OCI-LY1 (cell line): ENCODE results near the gene GPR171.

Experiments used
- H2AFZ ChIP-seq: fragments of 200-600 bp; sonication (generic), shearing (Covaris generic); 2 replicates; pipeline ENCODE4 v1.6.0; 2014; ENCODE audit warnings: antibody characterized with exemption, mild to moderate bottlenecking, low read length
- H3F3A ChIP-seq: fragments of 200-600 bp; sonication (generic), shearing (Covaris generic); 2 replicates; pipeline ENCODE4 v1.6.0; 2014; ENCODE audit warnings: mild to moderate bottlenecking, antibody characterized with exemption, low read length, moderate library complexity; ENCODE audit not compliant: insufficient read depth
- H3K27ac ChIP-seq: fragments of 200-600 bp; sonication (generic); 2 replicates; pipeline ENCODE4 v1.5.1; 2014; ENCODE audit warnings: low read length, mixed run types, mild to moderate bottlenecking, low read depth; ENCODE audit not compliant: poor library complexity, severe bottlenecking
- H3K27me3 ChIP-seq: fragments of 200-600 bp; sonication (generic); 2 replicates; pipeline ENCODE4 v1.6.0; 2014; ENCODE audit warnings: antibody characterized with exemption, mild to moderate bottlenecking, low read length, moderate library complexity; ENCODE audit not compliant: insufficient read depth
- H3K36me3 ChIP-seq: fragments of 200-600 bp; sonication (generic); 2 replicates; pipeline ENCODE4 v1.6.1; 2014; ENCODE audit warnings: mild to moderate bottlenecking, antibody characterized with exemption, low read length, moderate library complexity, mixed read lengths; ENCODE audit not compliant: insufficient read depth
- H3K4me1 ChIP-seq: fragments of 200-600 bp; sonication (generic); 2 replicates; pipeline ENCODE4 v1.5.1; 2014; ENCODE audit warnings: mild to moderate bottlenecking, low read length, moderate library complexity; ENCODE audit not compliant: insufficient read depth, severe bottlenecking
- H3K4me2 ChIP-seq: fragments of 200-600 bp; sonication (generic), shearing (Covaris generic); 2 replicates; pipeline ENCODE4 v1.6.1; 2014; ENCODE audit warnings: low read length
- H3K4me3 ChIP-seq: fragments of 200-600 bp; sonication (generic); 2 replicates; pipeline ENCODE4 v1.5.1; 2014; ENCODE audit warnings: low read length, low read depth, mild to moderate bottlenecking, mixed read lengths; ENCODE audit not compliant: poor library complexity, severe bottlenecking
- H3K79me2 ChIP-seq: fragments of 200-600 bp; shearing (Covaris generic); 2 replicates; pipeline ENCODE4 v1.6.1; 2016; ENCODE audit warnings: mixed run types, low read length, mixed read lengths; ENCODE audit not compliant: insufficient read depth
- H3K9ac ChIP-seq: fragments of 200-600 bp; sonication (generic), shearing (Covaris generic); 2 replicates; pipeline ENCODE4 v1.6.1; 2014; ENCODE audit warnings: mild to moderate bottlenecking, low read length, mixed read lengths
- H3K9me2 ChIP-seq: fragments of 200-600 bp; sonication (generic), shearing (Covaris generic); 2 replicates; pipeline ENCODE4 v1.6.1; 2014; ENCODE audit warnings: low read depth, mild to moderate bottlenecking, low read length, mixed read lengths
- H3K9me3 ChIP-seq: fragments of 200-600 bp; shearing (Covaris generic); 2 replicates; pipeline ENCODE4 v1.6.1; 2014; ENCODE audit warnings: low read length, mixed read lengths
- H4K20me1 ChIP-seq: fragments of 200-600 bp; sonication (generic), shearing (Covaris generic); 2 replicates; pipeline ENCODE4 v1.6.0; 2016; ENCODE audit warnings: mild to moderate bottlenecking, low read length; ENCODE audit not compliant: insufficient read depth
- EZH2 ChIP-seq: fragments of 200-600 bp; sonication (generic), shearing (Covaris generic); IDR thresholded peaks from 2 replicates; pipeline ENCODE4 v1.8.0; 2017; ENCODE audit warnings: borderline replicate concordance, mixed run types, mild to moderate bottlenecking, antibody characterized with exemption, low read length, moderate library complexity, mixed read lengths
- TF ChIP-seq, protein P1 (sequence below): fragments of 200-600 bp; sonication (generic), shearing (Covaris generic); IDR thresholded peaks from 2 replicates; pipeline ENCODE4 v1.5.1; 2017; ENCODE audit warnings: mild to moderate bottlenecking, antibody characterized with exemption, low read length, moderate library complexity, mixed read lengths

The GPR171 gene

GRCh38 chr3:151227266-151227806 lies 24.3 kb upstream of the GPR171 start:
- Histone ChIP-seq H3K79me2 (no peaks in the 10 kb centered on the region), H3K4me2 (peak overlapping the region; percentile 9; the same call in 1 of the 2 replicates)

DNA sequence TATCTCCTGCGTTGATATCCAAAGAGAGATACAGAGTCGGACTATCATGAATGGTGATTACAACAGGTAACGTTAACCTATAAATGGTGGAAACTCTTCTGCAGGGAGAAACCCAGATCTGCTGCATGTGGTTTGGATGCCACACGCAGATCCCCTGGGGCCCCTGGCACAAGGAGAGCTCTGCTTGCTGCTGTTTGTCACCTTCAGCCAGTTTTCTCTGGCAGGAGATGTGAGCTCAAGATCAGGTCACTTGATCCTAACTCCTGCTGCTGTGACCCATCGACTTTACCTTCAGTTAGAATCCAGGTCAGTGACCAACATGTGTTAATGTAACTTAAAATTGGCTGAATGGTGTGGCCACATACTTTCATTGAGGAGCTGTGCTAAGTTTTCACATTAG lies 23.8 kb upstream of the GPR171 start:
- no peak for TF ChIP-seq EZH2
- TF ChIP-seq, protein P1, sequence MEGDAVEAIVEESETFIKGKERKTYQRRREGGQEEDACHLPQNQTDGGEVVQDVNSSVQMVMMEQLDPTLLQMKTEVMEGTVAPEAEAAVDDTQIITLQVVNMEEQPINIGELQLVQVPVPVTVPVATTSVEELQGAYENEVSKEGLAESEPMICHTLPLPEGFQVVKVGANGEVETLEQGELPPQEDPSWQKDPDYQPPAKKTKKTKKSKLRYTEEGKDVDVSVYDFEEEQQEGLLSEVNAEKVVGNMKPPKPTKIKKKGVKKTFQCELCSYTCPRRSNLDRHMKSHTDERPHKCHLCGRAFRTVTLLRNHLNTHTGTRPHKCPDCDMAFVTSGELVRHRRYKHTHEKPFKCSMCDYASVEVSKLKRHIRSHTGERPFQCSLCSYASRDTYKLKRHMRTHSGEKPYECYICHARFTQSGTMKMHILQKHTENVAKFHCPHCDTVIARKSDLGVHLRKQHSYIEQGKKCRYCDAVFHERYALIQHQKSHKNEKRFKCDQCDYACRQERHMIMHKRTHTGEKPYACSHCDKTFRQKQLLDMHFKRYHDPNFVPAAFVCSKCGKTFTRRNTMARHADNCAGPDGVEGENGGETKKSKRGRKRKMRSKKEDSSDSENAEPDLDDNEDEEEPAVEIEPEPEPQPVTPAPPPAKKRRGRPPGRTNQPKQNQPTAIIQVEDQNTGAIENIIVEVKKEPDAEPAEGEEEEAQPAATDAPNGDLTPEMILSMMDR, result no peak
- Histone ChIP-seq H3K9me3 (no peaks in the 10 kb centered on the region), H3K79me2 (no peaks in the 10 kb centered on the region), H4K20me1 (no peaks in the 10 kb centered on the region), H3K4me1 (peaks cover 32% of the 10 kb centered on the region), H3K9ac (no peak overlapping the region), H3K36me3 (no peaks in the 10 kb centered on the region), H3K27ac (no peak overlapping the region), H3F3A (no peaks in the 10 kb centered on the region), H3K4me3 (no peak overlapping the region), H3K4me2 (no peak overlapping the region), H3K9me2 (no peaks in the 10 kb centered on the region), H3K27me3 (no peaks in the 10 kb centered on the region), H2AFZ (no peak overlapping the region)

More at GRCh38 chr3:151227266-151227806, 24.3 kb upstream of the GPR171 start:
- no peak overlapping the region; the same call in 1 of the 2 replicates for H3K9ac ChIP-seq
- H2AFZ ChIP-seq, result no peak overlapping the region
- no peak overlapping the region for H3K27ac ChIP-seq
- H3K4me1 ChIP-seq, result peaks cover 32% of the 10 kb centered on the region
- no peaks in the 10 kb centered on the region for H4K20me1 ChIP-seq
- no peaks in the 10 kb centered on the region for H3K9me2 ChIP-seq
- no peaks in the 10 kb centered on the region for H3F3A ChIP-seq
- H3K27me3 ChIP-seq, result no peaks in the 10 kb centered on the region
- TF ChIP-seq, protein P1, result no peak
- TF ChIP-seq EZH2, result no peak
- no peak overlapping the region for H3K4me3 ChIP-seq
- H3K9me3 ChIP-seq, result no peaks in the 10 kb centered on the region
- no peaks in the 10 kb centered on the region for H3K36me3 ChIP-seq

DNA sequence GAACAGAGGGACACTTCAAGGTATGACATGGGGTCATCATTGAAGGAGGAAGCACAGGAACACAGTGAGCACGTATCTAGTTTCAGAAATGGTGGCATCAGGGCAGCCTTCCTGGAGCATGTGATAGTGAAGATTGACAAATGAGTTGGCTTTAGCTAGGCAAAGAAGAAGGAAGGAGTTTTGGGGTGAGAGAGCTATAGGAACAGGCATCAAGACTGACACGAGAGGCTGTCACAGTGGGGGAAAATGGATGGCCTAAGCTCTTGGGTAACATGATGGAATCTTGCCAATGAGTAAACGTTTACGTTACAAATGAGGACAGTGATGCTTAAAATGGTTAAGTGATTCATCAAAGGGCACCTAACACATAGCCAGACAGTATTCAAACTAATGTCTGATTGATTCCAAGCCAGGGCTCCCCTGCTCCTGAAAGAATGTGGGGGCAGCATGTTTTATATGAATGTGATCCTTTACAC lies 23.1 kb upstream of the GPR171 start:
- Histone ChIP-seq H3K9me3 (no peaks in the 10 kb centered on the region), H4K20me1 (no peaks in the 10 kb centered on the region), H3K79me2 (no peaks in the 10 kb centered on the region), H3K4me2 (no peak overlapping the region), H3K9me2 (no peaks in the 10 kb centered on the region), H2AFZ (no peak overlapping the region), H3K4me1 (peaks cover 32% of the 10 kb centered on the region), H3K9ac (no peak overlapping the region), H3K27me3 (no peaks in the 10 kb centered on the region), H3F3A (no peaks in the 10 kb centered on the region), H3K36me3 (no peaks in the 10 kb centered on the region), H3K27ac (no peak overlapping the region), H3K4me3 (no peak overlapping the region)
- TF ChIP-seq, protein P1, result no peak
- TF ChIP-seq EZH2, result no peak
